ENCODE data around the gene DNAJC25.
A peak's percentile ranks its signal among the peaks of the same experiment; 100 is the strongest.
"Not testable (repeated sequence)": the region's sequence is repeated elsewhere in the genome, so short reads cannot be mapped to it uniquely, and the experiment has no call there.

DNAJC25 gene

GRCh38 chr9:111661150-111661801, 30.1 kb downstream of the DNAJC25 start, which contains the start of gene GNG10:
TSS of gene GNG10 (plus strand) at chr9:111661605. CDS start at chr9:111661635, 30 bp downstream.
- TF ChIP-seq CTCF (IDR thresholded peaks at IDR 0.05) = no peak
- Histone ChIP-seq H3K36me3 (no peaks in the 10 kb centered on the region), H3K27me3 (no peaks in the 10 kb centered on the region), H3K9me3 (no peaks in the 10 kb centered on the region), H3K4me3 (peak within 1 kb of the TSS; percentile 81 to 87), H3K27ac (peak within 1 kb of the TSS; percentile 71 to 76), H3K4me1 (peaks cover 0 to 15% (median 10%) of the 10 kb centered on the region in 4 donors)
- DNase-seq = peak; percentile 43 to 77
- intact Hi-C loops (cut with DNase I; ENCODE audit: low total_unique reads) = loop anchor here (1.0 kb wide), 1 partner anchor 62 kb away; the partner anchor contains the start of gene PTGR1

- peak overlapping the region; percentile 81 to 87 for H3K4me3 ChIP-seq
- intact Hi-C loops (cut with DNase I; ENCODE audit: low total_unique reads) = loop anchor here (1.0 kb wide), 1 partner anchor 63 kb away; the partner anchor contains the start of gene PTGR1
- peaks cover 0 to 15% (median 10%) of the 10 kb centered on the region in 4 donors for H3K4me1 ChIP-seq
- no peaks in the 10 kb centered on the region for H3K9me3 ChIP-seq
- peak overlapping the region; percentile 71 to 76 for H3K27ac ChIP-seq
- peaks cover 3 to 4% (median 4%) of the 10 kb centered on the region in 3 donors for H3K36me3 ChIP-seq
- TF ChIP-seq CTCF (IDR thresholded peaks at IDR 0.05) = no peak
- peak; percentile 24 to 66 for DNase-seq
- H3K27me3 ChIP-seq = no peaks in the 10 kb centered on the region
Observed at GRCh38 chr9:111661802-111662521, 30.8 kb downstream of the DNAJC25 start.

- Histone ChIP-seq H3K4me1 (peaks cover 0 to 15% (median 10%) of the 10 kb centered on the region in 4 donors), H3K4me3 (peak overlapping the region; percentile 81 to 87), H3K9me3 (no peaks in the 10 kb centered on the region), H3K36me3 (peaks cover 10 to 12% (median 10%) of the 10 kb centered on the region in 3 donors), H3K27ac (peak overlapping the region; percentile 71 to 76), H3K27me3 (no peaks in the 10 kb centered on the region)
- no peak for TF ChIP-seq CTCF (IDR thresholded peaks at IDR 0.05)
- intact Hi-C loops (cut with DNase I; ENCODE audit: low total_unique reads) = no loop called here
- DNase-seq = no peak
Observed at GRCh38 chr9:111662576-111663300, 31.6 kb downstream of the DNAJC25 start.

GRCh38 chr9:111663301-111663823, 32.2 kb downstream of the DNAJC25 start:
- Histone ChIP-seq H3K27me3 (no peaks in the 10 kb centered on the region), H3K9me3 (no peaks in the 10 kb centered on the region), H3K36me3 (peaks cover 10 to 18% (median 14%) of the 10 kb centered on the region in 3 donors), H3K4me3 (no peak overlapping the region), H3K4me1 (peaks cover 0 to 15% (median 10%) of the 10 kb centered on the region in 4 donors), H3K27ac (no peak overlapping the region)
- intact Hi-C loops (cut with DNase I; ENCODE audit: low total_unique reads) = no loop called here
- DNase-seq = no peak
- TF ChIP-seq CTCF (IDR thresholded peaks at IDR 0.05) = no peak

GRCh38 chr9:111668026-111668573, 37.0 kb downstream of the DNAJC25 start:
- intact Hi-C loops (cut with DNase I; ENCODE audit: low total_unique reads) = no loop called here
- no peak overlapping the region for H3K4me3 ChIP-seq
- H3K27me3 ChIP-seq = no peaks in the 10 kb centered on the region
- no peak for DNase-seq
- peaks cover 17 to 36% (median 30%) of the 10 kb centered on the region in 3 donors for H3K36me3 ChIP-seq
- no peak for TF ChIP-seq CTCF (IDR thresholded peaks at IDR 0.05)
- peaks cover 0 to 5% (median 1%) of the 10 kb centered on the region in 4 donors for H3K4me1 ChIP-seq
- no peak overlapping the region for H3K27ac ChIP-seq
- no peaks in the 10 kb centered on the region for H3K9me3 ChIP-seq

- DNase-seq; H3K4me3 ChIP-seq; H3K27me3 ChIP-seq; intact Hi-C loops (cut with DNase I; ENCODE audit: low total_unique reads); H3K4me1 ChIP-seq; H3K9me3 ChIP-seq; H3K27ac ChIP-seq: not testable (repeated sequence)
- H3K36me3 ChIP-seq = peaks cover 17 to 36% (median 30%) of the 10 kb centered on the region in 3 donors
Observed at GRCh38 chr9:111668601-111669000, 37.5 kb downstream of the DNAJC25 start.
